HG03103 (cell line): ENCODE measurements around the gene DHX40.
A peak's percentile ranks its signal among the peaks of the same experiment; 100 is the strongest.
"Not testable (repeated sequence)": the region's sequence is repeated elsewhere in the genome, so short reads cannot be mapped to it uniquely, and the experiment has no call there.

Experiments used
- ATAC-seq: cut with Tn5 transposase; IDR thresholded peaks from one replicate; pipeline ENCODE4 v1.9.1; 2021; ENCODE audit warnings: low read depth; ENCODE audit not compliant: unreplicated experiment

The DHX40 gene

GRCh38 chr17:59626756-59627155, 61.3 kb downstream of the DHX40 start:
- no peak for ATAC-seq

- no peak for ATAC-seq
Measured at GRCh38 chr17:59627274-59627673, 61.9 kb downstream of the DHX40 start.

GRCh38 chr17:59627770-59628171, 62.4 kb downstream of the DHX40 start:
- no peak for ATAC-seq

GRCh38 chr17:59629174-59629573, 63.8 kb downstream of the DHX40 start:
- no peak for ATAC-seq

- ATAC-seq: no peak
Measured at GRCh38 chr17:59631276-59631675, 65.9 kb downstream of the DHX40 start.

GRCh38 chr17:59632398-59632797, 67.0 kb downstream of the DHX40 start:
- no peak for ATAC-seq

- ATAC-seq: no peak
Measured at GRCh38 chr17:59633658-59634359, 68.4 kb downstream of the DHX40 start.

- no peak for ATAC-seq
Measured at GRCh38 chr17:59634632-59635541, 69.5 kb downstream of the DHX40 start.

GRCh38 chr17:59637611-59638310, 72.4 kb downstream of the DHX40 start:
- ATAC-seq: no peak

- ATAC-seq: no peak
Measured at GRCh38 chr17:59638553-59638952, 73.1 kb downstream of the DHX40 start.

- ATAC-seq: peak; percentile 75
Measured at GRCh38 chr17:59641799-59642484, 76.5 kb downstream of the DHX40 start.

- no peak for ATAC-seq
Measured at GRCh38 chr17:59642565-59642964, 77.2 kb downstream of the DHX40 start.

GRCh38 chr17:59643159-59644140, 78.0 kb downstream of the DHX40 start:
- no peak for ATAC-seq

- no peak for ATAC-seq
Measured at GRCh38 chr17:59647288-59647687, 81.9 kb downstream of the DHX40 start.

- ATAC-seq: no peak
Measured at GRCh38 chr17:59649886-59650285, 84.5 kb downstream of the DHX40 start.

GRCh38 chr17:59650642-59651041, 85.2 kb downstream of the DHX40 start:
- ATAC-seq: no peak

GRCh38 chr17:59651346-59651745, 85.9 kb downstream of the DHX40 start:
- no peak for ATAC-seq

GRCh38 chr17:59652119-59652518, 86.7 kb downstream of the DHX40 start:
- no peak for ATAC-seq

- not testable (repeated sequence) for ATAC-seq
Measured at GRCh38 chr17:59656624-59657023, 91.2 kb downstream of the DHX40 start.
